Activated naive CD8-positive, alpha-beta T cell treated with anti-CD3 and anti-CD28 coated beads, Interleukin-2, amount 50 U/mL, for 16 hours (primary cell): Measurements from ENCODE around the gene HUS1.
A peak's percentile ranks its signal among the peaks of the same experiment; 100 is the strongest.
"Not testable (repeated sequence)": the region's sequence is repeated elsewhere in the genome, so short reads cannot be mapped to it uniquely, and the experiment has no call there.

Source experiments
- DNase-seq: peaks from one replicate; pipeline ENCODE4 v3.0.0-alpha.2; 2020; ENCODE audit warnings: low read depth, low spot score

Gene HUS1

GRCh38 chr7:47979145-47979831 lies at the start of gene HUS1:
Gene HUS1 (minus strand): TSS chr7:47979615. CDS start chr7:47979519, 96 bp downstream.
- peak; percentile 85 for DNase-seq

DNA sequence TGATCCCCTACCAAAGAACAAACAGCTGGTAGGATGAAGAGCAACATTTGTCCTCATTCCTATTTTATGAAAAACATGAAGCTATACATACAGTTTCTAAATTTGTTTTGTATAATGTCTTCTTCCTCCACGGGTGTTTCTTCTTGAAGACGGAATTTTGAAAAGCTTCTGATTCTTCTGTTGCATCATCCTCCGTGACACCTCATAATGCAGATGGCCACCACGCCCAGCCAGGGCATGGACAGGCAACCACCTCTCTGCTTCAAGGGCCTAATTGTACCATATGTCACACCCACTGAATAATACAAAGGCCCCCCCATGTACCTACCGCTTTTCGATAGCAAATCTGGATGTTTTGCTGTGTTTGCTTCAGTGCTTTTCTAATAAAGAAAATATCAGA lies 49.5 kb upstream of the HUS1 start, which contains the start of gene SUN3:
Gene SUN3 (minus strand): TSS at position 170 of the 400 bp plus-strand sequence. CDS start 169 bp downstream, at position 1.
- DNase-seq, result no peak

DNA sequence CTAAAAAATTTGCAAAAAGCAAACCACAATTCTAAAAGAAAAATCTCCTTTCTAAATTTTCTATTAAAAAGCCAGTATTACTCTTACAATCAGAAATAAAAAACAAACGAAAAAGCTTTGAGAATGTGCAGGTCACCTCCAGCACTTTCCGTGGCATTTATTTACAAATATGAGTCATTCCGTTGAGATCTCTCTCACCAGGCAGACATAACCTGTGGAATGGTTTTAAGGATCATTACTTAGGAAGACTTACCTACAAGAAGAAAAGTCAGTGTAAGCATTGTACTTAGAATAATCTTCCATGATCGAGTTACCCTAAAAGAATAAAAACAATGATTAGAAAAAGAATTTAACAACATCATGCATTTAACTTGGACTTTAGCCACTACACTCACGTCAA lies 46.2 kb upstream of the HUS1 start:
- DNase-seq, result no peak

DNA sequence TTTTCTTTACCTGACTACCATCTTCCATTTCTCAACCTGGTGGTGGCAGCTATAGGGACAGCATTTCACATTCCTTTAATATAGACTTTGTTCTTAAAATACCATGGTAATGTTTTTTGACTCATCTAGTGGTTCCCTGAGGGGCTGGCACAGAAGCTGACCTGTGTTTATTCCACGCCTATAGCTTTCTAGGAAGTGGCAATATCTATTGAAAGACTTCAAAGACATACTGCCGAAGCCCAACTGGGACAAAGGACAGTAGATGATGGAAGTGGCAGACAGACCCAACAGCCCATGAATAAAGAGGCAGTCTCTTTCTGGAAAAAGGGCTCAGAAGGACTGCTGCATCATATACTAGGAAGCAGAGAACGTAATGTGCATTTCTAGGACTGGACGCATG lies 38.3 kb upstream of the HUS1 start:
- DNase-seq, result no peak

DNA sequence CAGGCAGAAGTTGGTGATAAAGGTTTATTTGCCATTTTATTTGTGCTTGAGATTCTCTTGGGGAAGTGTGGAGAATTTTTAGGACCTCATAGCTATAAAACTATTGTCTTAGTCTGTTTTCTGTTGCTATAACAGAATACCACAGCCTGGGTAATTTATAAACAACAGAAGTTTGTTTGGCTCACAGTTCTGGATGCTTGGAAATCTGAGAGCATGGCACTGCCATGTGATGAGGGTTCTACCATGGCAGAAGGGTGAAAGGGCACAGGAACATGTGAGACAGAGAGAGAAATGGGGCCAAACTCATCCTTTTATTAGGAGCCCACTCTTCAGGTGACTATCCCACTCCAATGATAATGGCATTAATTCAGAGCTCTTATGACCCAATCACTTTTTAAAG lies 37.2 kb upstream of the HUS1 start:
- DNase-seq, result no peak

DNA sequence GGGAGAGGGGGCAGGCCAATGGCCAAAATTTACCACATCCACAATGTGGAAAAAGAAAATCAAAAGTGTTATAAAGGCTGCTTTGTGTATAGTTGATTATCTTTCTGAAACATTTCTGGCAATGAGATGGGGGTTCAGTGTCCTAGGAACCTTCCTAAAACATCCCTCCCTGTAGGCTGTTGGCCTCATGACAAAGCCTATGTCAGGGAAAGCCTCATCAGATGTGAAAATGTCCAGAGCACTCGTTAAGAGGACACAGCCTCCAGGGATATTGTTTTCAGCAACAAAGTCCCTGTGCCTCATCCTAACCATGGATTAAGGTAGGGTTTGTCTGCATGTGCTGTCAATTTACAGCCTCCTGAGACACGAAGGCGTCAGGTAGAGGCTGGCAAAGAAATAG lies 32.5 kb upstream of the HUS1 start:
- no peak for DNase-seq

GRCh38 chr7:48011323-48011722 lies 31.9 kb upstream of the HUS1 start:
- no peak for DNase-seq

DNA sequence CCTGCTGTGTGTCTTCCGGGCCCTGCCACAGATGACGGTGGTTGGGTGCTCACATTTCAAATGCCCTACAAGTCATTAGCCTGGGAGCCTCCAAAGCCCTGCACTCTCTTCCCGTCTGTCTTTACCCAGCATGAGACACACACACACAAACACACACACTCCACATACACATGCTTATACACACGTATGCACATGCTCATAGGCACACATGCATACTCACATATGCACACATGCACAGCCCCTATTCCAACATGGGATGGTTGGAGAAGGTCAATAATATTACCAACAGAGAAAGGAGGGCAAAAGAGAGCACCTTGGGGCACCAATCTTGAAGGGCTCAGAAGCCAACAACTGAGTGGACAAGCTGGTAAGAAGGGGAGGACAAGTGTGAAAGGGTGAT lies 30.5 kb upstream of the HUS1 start:
- no peak for DNase-seq

DNA sequence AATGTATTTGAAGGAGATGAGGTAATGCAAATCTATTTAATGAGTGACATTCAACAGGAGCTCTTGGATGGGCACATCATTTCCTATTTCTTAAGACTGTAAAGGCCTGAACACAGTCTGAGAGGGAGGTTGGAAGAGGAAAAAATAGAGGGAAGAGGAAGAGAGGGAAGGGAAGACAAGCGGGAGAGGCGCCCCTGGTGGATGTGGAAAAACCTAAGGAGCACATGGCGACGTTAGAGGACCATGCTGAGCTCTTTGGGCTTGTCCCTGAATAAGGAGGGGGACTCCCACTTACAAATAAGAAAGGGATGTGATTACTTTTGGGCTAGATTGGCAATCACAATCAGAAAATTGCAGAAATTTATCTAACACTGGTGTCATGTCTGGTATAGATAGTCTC lies 29.8 kb upstream of the HUS1 start:
- no peak for DNase-seq

- DNase-seq, result no peak
Observed at GRCh38 chr7:48006866-48007265, 27.5 kb upstream of the HUS1 start.

- no peak for DNase-seq
Observed at GRCh38 chr7:48004638-48005037, 25.2 kb upstream of the HUS1 start.

DNA sequence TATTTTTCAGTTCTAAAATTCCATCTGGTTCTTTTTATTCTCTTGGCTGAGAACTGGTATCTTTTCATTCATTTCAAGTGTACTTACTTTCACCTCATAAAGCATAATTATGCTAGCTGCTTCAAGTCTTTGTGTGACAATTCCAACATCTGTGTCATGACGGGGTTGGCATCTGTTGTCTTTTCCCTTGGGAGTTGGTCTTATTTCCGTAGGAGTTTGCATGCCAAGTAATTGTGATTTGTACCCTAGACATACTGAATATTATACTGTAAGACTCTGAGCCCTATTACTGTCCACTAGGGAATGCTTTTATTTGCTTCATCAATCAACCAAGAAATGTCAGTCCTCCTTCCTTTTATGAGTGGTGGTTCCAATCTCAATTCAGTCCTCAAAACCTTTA lies 24.6 kb upstream of the HUS1 start:
- DNase-seq, result no peak

DNA sequence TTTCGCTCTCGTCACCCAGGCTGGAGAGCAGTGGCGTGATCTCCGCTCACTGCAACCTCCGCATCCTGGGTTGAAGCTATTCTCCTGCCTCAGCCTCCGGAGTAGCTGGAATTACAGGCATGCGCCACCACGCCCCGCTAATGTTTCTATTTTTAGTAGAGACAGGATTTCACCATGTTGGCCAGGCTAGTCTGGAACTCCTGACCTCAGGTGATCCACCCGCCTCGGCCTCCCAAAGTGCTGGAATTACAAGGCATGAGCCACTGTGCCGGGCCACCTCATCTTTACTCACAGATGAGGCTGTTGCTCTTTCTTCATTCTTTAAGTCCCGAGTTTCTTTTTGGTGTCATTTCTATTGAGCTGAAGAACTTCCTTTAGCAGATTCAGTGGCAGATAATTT lies 20.7 kb upstream of the HUS1 start:
- DNase-seq, result not testable (repeated sequence)

- no peak for DNase-seq
Observed at GRCh38 chr7:47999413-47999812, 20.0 kb upstream of the HUS1 start.

GRCh38 chr7:47992446-47992845 lies 13.0 kb upstream of the HUS1 start:
- DNase-seq, result no peak

DNA sequence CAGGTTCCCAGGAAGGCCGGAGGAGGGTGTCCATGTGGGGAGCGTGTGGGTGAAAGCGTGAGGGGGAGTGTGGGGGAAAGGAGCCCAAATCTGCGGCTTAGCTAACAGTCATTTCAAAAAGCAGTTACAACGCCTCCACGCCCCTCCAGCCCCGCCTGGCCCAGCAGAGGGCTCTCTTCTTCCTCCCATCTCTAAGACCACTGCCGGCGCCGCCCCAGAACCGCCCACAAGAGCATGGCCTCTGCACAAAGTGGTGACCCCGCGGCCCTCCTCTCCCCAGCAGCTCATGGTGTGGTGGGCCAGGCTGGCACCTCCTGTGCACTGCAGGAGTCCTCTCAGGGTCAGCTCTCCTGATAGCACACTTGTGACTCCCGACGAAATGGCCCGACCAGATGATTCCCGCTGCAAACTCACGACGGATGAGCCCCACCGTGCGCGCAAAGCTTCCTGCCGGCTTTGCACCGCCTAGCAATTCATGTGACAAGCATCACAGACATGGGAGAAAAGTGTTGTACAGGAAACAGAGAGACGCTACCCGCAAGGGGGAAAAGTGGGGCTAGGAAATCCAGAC lies 12.4 kb upstream of the HUS1 start:
- DNase-seq, result peak; percentile 72

GRCh38 chr7:47991270-47991669 lies 11.9 kb upstream of the HUS1 start:
- no peak for DNase-seq

GRCh38 chr7:47990592-47990991 lies 11.2 kb upstream of the HUS1 start:
- no peak for DNase-seq

- not testable (repeated sequence) for DNase-seq
Observed at GRCh38 chr7:47989607-47990400, 10.4 kb upstream of the HUS1 start.

GRCh38 chr7:47988496-47989386 lies 9.3 kb upstream of the HUS1 start:
- no peak for DNase-seq

GRCh38 chr7:47982610-47983009 lies 3.2 kb upstream of the HUS1 start:
- no peak for DNase-seq

DNA sequence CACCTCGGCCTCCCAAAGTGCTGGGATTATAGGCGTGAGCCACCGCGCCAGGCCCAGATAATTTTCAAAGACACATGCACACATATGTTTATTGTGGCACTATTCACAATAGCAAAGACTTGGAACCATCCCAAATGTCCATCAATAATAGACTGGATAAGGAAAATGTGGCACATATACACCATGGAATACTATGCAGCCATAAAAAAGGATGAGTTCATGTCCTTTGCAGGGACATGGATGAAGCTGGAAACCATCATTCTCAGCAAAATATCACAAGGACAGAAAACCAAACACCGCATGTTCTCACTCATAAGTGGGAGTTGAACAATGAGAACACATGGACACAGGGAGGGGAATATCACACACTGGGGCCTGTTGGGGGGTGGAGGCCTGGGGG lies 1.2 kb upstream of the HUS1 start:
- DNase-seq, result not testable (repeated sequence)
